ENCODE results near the gene MTCH1. TPM values are rescaled to one million over a fixed set of nuclear protein-coding genes. Genes with fewer than 3 reads are reported as not detected.

The MTCH1 gene
- total RNA-seq, 1 donor from 2014 or later: 133 TPM

- H3K27me3 Mint-ChIP-seq: no peaks in the 10 kb centered on the region
- ATAC-seq (ENCODE audit: low read depth): no peak
- no peak for DNase-seq
- peaks cover 27% of the 10 kb centered on the region for H3K36me3 Mint-ChIP-seq (ENCODE audit: low read depth)
- H3K9me3 Mint-ChIP-seq: no peaks in the 10 kb centered on the region
- ChIA-PET POLR2A (interaction anchor here (0.6 to 5.3 kb wide), 11 partner anchors 7 to 439 kb away, joined by 3 to 209 read pairs (median 9); partner anchors contain the start of genes C6orf89 and FGD2), CTCF (interaction anchor here (1.4 to 12.5 kb wide), 3 partner anchors 22 to 225 kb away, joined by 5 to 167 read pairs (median 9); no protein-coding TSS in a partner anchor)
- H3K4me3 Mint-ChIP-seq: no peak overlapping the region
- no peak for TF ChIP-seq CTCF (IDR thresholded peaks at IDR 0.05)
- H3K4me1 Mint-ChIP-seq: peaks cover 26% of the 10 kb centered on the region
- H3K27ac Mint-ChIP-seq: no peak overlapping the region
- intact Hi-C loops (cut with micrococcal nuclease): loop anchor here (5.0 kb wide), 1 partner anchor 833 kb away; the partner anchor contains the start of gene ZFAND3
Observed at GRCh38 chr6:36984581-36985416, 1.2 kb downstream of the MTCH1 start.

- intact Hi-C loops (cut with micrococcal nuclease): no loop called here
- no peak overlapping the region for H3K4me3 Mint-ChIP-seq
- POLR2A ChIA-PET: no interaction called here
- H3K4me1 Mint-ChIP-seq: peaks cover 36% of the 10 kb centered on the region
- ATAC-seq (ENCODE audit: low read depth) (no peak), DNase-seq (no peak)
- CTCF ChIA-PET: interaction anchor here (12.5 kb wide), 1 partner anchor 35 kb away, joined by 167 read pairs; no protein-coding TSS in a partner anchor
- no peak for TF ChIP-seq CTCF (IDR thresholded peaks at IDR 0.05)
- H3K9me3 Mint-ChIP-seq: no peaks in the 10 kb centered on the region
- H3K36me3 Mint-ChIP-seq (ENCODE audit: low read depth): peaks cover 36% of the 10 kb centered on the region
- H3K27me3 Mint-ChIP-seq: no peaks in the 10 kb centered on the region
- no peak overlapping the region for H3K27ac Mint-ChIP-seq
Observed at GRCh38 chr6:36983538-36983937, 2.5 kb downstream of the MTCH1 start.

- TF ChIP-seq CTCF (IDR thresholded peaks at IDR 0.05): no peak
- Mint-ChIP-seq H3K4me3 (no peak overlapping the region), H3K36me3 (ENCODE audit: low read depth) (peaks cover 55% of the 10 kb centered on the region), H3K4me1 (peaks cover 30% of the 10 kb centered on the region), H3K27ac (no peak overlapping the region), H3K9me3 (no peaks in the 10 kb centered on the region), H3K27me3 (no peaks in the 10 kb centered on the region)
- intact Hi-C loops (cut with micrococcal nuclease): no loop called here
- CTCF ChIA-PET: interaction anchor here (1.3 to 12.5 kb wide), 4 partner anchors 26 to 229 kb away, joined by 4 to 167 read pairs (median 22); partner anchors contain the start of gene C6orf89
- ATAC-seq (ENCODE audit: low read depth) (no peak), DNase-seq (no peak)
- POLR2A ChIA-PET: interaction anchor here (1.1 to 3.6 kb wide), 2 partner anchors 26 to 37 kb away, joined by 4 to 18 read pairs; no protein-coding TSS in a partner anchor
Observed at GRCh38 chr6:36980876-36981619, 4.9 kb downstream of the MTCH1 start.

GRCh38 chr6:36980129-36980528 lies 5.9 kb downstream of the MTCH1 start:
- Mint-ChIP-seq H3K4me1 (peaks cover 30% of the 10 kb centered on the region), H3K36me3 (ENCODE audit: low read depth) (peaks cover 63% of the 10 kb centered on the region), H3K27me3 (no peaks in the 10 kb centered on the region), H3K9me3 (no peaks in the 10 kb centered on the region), H3K4me3 (no peak overlapping the region), H3K27ac (no peak overlapping the region)
- DNase-seq (no peak), ATAC-seq (ENCODE audit: low read depth) (no peak)
- intact Hi-C loops (cut with micrococcal nuclease): no loop called here
- no peak for TF ChIP-seq CTCF (IDR thresholded peaks at IDR 0.05)
- CTCF ChIA-PET: interaction anchor here (1.0 to 12.5 kb wide), 5 partner anchors 27 to 230 kb away, joined by 3 to 167 read pairs (median 7); partner anchors contain the start of gene C6orf89
- POLR2A ChIA-PET: interaction anchor here (1.2 to 3.6 kb wide), 3 partner anchors 26 to 190 kb away, joined by 3 to 18 read pairs (median 3); partner anchors contain the start of genes FGD2 and PIM1

Data from activated B cell treated with CpG ODN at 0.5 μM for 24 hours (primary cell).